ENCODE data around the gene C15orf61.

DNA sequence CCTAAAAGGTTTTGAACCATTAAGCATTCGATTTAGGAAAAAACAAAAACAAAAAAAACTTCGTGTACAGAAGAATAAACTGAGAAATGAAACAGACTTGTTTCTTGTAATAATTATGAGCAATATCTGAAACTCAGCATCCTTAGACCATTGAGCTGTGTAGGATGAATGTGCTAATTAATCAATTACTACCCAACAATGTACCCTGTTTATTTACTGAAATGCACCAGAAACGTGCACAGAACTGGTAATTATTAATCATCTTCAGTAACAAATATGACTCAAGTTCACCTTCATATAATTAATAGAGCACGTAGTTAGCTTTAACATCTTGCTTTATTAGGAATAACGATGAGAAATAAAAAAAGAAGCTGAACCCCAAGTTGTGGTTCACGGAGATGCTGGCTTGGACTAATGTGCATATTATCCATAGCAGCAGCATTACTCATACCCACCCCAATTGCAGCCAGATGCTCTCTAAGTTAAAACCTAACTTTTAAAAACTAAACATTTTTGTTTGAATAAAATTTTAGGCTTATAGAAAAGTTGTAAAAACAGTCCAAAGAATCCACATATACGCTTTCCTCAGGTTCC, 10.2 kb upstream of the C15orf61 start:
- TF ChIP-seq, protein P1, sequence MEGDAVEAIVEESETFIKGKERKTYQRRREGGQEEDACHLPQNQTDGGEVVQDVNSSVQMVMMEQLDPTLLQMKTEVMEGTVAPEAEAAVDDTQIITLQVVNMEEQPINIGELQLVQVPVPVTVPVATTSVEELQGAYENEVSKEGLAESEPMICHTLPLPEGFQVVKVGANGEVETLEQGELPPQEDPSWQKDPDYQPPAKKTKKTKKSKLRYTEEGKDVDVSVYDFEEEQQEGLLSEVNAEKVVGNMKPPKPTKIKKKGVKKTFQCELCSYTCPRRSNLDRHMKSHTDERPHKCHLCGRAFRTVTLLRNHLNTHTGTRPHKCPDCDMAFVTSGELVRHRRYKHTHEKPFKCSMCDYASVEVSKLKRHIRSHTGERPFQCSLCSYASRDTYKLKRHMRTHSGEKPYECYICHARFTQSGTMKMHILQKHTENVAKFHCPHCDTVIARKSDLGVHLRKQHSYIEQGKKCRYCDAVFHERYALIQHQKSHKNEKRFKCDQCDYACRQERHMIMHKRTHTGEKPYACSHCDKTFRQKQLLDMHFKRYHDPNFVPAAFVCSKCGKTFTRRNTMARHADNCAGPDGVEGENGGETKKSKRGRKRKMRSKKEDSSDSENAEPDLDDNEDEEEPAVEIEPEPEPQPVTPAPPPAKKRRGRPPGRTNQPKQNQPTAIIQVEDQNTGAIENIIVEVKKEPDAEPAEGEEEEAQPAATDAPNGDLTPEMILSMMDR (conservative IDR thresholded peaks at IDR 0.05), result no peak
- no peak for TF ChIP-seq ZFX (IDR thresholded peaks at IDR 0.05)

Measured in C4-2B (cell line).